ENCODE results near the gene CASP10.
A peak's percentile ranks its signal among the peaks of the same experiment; 100 is the strongest.
"Not testable (repeated sequence)": the region's sequence is repeated elsewhere in the genome, so short reads cannot be mapped to it uniquely, and the experiment has no call there.

CASP10 gene

GRCh38 chr2:201235860-201236811, 53.2 kb downstream of the CASP10 start:
- DNase-seq = peak; percentile 36 to 81

DNA sequence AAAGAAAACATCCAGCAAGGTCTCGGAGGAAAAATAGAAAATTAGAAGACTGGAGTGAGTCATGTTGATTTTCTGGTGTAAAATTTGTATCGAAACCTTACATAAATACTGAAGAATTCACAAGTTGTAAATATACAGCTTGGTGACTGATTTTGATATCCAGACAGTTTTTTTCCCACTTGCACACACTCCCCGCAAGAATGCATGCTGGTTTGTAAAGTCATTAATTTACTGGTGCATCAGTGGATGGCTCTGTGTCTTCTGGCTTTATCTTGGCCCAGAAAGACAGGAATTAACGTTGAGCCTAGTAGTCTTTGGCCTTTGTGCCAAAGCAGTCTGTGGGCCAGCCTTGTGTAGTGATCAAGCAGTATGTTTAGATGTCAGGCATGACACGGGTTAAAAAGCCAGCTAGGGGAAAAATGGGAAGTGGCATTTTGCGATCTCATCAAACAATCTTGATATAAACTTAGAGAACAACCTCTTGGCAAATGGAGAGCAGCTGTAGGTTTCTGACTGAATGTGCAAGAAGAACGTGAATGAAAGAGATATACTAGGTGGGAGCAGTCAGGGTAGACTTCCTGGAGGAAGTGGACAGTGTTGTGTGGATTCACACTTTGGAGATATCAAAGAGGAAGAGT, 54.7 kb downstream of the CASP10 start:
- no peak for DNase-seq

DNA sequence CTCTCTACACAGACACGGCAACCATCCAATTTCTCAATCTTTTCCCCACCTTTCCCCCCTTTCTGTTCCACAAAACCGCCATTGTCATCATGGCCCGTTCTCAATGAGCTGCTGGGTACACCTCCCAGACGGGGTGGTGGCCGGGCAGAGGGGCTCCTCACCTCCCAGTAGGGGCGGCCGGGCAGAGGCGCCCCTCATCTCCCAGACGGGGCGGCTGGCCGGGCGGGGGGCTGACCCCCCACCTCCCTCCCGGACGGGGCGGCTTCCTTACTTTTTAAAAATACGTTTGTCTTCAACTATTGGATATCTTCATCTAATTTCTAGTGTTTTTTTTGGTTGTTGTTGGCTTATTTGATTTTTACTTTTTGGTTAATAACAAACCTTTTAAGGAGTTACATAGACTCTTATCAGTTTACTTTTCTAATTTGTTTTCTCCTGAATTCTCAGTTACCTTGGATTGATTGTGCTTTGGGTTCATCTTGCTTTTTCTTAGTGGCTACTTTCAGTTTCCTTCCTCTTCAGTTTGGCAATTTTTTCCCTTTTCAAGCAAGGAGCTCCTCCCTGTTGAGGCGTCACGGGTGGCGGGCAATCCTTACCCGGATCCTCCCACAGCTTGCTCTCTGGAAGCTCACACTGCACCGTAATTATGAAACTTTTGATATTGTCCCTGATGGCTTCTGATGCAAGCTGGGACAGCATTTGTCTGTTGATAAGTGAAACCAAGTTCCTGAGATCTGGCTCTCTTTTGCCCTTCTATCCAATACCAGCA, 56.4 kb downstream of the CASP10 start:
- DNase-seq = not testable (repeated sequence)

DNA sequence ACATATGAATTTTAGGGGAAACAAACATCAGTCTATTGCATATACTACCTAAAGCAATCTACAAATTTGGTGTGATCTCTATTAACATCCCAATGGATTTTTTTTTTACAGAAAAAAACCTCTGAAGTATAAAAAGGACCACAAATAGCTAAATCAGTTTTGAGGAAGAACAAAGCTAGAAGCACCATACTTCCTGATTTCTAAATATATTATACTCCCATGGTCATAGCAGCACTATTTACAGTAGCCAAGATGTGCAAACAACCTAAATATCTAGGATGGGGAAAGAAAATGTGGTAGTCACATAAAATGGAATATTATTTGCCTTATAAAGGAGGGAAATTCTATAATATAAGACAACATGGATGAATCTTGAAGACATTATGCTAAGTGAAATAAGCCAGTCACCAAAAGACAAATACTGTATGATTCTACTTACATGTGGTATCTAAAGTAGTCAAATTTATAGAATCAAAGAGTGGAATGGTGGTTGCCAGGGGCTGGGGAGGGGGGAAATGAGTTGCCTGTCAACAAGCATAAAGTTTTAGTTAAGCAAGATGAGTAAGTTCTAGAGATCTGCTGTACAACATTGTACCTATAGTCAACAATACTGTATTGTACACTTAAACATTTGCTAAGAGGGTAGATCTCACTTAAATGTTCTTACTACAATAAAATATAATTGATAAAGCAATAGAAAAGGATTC, 59.8 kb downstream of the CASP10 start:
- DNase-seq = no peak

- DNase-seq = no peak
These were observed 61.9 kb downstream of the CASP10 start for GRCh38 chr2:201244829-201245228.

GRCh38 chr2:201246280-201246679, 63.3 kb downstream of the CASP10 start:
- no peak for DNase-seq

GRCh38 chr2:201248288-201248844, 65.4 kb downstream of the CASP10 start:
- no peak for DNase-seq

DNA sequence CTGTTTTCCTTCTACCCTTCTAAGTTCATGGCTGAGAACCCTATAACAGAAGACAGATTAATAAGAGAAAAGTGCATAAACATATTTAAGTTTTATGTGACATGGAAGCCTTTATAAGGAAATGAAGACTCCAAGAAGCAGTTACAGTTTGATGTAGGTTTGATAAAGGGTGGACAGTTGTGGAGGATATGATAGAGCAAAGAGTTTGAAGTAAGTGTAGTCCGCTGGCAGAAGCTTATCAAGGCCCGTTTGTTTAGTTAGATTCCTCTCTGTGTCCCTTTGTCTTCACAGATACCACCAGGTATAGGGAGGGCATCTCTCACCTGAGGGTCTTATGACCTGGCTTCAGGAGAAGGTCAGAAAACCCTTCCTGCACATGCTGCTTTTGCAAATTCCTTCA, 66.9 kb downstream of the CASP10 start:
- DNase-seq = no peak

DNA sequence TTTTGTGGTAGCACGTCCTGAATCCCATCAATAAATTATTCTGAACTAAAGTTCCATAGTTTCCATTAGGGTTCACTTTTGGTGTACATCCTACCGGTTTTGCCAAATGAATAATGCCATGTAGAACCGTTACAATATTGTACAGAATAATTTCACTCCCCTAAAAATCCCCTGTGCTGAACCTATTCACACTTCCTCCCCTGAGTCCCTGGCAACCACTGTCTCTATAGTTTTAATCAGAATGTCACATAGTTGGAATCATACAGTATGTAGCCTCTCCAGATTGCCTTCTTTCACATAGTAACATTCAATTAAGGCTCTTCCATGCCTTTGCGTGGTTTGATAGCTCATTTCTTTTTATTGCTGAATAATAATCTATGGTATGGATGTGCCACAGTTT, 67.8 kb downstream of the CASP10 start:
- no peak for DNase-seq

GRCh38 chr2:201254081-201254730, 71.3 kb downstream of the CASP10 start:
- DNase-seq = no peak

DNA sequence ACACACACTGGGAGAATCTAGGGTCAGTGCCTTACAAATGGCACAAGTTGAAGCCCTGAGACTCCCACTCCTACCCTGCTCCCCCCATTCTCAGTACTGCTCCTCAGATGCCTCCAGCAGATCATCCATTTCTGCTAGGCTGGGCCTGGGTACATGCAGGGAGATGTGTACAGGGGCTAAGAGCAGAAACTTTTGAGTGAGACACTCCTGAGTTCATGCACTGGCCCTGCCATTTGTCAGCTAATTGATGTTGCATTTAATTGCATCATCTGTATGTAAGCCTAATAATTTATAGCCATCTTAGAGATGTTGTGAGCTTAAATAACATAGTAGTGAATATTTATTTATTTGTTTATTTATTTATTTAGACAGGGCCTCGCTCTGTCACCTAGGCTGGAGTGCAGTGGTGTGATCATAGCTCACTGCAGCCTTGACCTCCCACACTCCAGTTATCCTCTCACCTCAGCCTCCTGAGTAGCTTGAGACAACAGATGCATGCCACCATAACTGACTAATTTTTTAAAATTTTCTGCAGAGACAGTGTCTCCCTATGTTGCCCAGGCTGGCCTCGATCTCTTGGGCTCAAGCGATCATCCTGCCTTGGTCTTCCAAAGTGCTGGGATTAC, 72.6 kb downstream of the CASP10 start:
- no peak for DNase-seq

DNA sequence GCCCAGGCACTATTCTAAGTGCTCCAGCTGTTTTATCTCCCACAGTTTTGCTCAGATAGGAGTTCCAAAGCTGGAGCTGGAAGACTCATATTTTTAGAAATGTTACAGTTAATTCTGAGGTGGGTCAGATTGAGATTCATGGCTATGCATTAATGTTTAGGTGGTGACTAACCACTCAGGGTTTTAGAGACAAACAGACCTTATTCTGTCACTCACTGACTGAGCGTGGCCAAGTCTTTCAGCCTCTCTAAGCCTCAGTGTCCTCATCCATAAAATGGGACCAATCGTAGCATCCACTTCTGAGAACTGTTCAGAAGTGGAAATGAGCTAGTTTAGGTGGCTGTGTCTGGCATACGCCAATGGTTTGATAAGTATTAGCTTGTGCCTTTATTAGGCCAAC, 73.1 kb downstream of the CASP10 start:
- no peak for DNase-seq

GRCh38 chr2:201257381-201257955, 74.5 kb downstream of the CASP10 start:
- no peak for DNase-seq

DNA sequence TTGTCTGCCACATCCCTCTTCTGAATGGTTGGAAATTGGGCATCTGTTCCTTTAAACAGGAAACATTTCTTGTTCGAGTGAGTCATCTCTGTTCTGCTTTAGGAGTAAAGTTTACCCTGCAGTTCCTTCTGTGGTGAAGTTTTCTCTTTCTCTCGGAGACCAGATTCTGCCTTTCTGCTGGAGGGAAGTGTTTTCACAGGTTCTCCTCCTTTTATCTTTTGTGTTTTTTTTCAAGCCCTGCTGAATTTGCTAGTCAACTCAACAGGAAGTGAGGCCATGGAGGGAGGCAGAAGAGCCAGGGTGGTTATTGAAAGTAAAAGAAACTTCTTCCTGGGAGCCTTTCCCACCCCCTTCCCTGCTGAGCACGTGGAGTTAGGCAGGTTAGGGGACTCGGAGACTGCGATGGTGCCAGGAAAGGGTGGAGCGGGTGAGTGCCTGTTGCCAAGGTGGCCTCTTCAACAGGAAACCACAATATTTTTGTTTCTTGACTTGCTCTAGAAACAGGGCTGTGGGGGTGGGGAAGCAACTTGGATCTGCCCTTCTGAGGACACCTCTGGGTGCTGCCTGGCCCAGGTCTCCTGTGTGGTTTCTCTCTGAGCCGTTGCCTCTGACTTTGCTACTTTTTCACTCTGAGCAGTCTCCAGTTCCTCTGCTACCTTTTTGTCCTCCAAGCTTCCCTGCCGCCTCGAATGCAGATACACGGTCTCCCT, 75.2 kb downstream of the CASP10 start:
- no peak for DNase-seq

DNA sequence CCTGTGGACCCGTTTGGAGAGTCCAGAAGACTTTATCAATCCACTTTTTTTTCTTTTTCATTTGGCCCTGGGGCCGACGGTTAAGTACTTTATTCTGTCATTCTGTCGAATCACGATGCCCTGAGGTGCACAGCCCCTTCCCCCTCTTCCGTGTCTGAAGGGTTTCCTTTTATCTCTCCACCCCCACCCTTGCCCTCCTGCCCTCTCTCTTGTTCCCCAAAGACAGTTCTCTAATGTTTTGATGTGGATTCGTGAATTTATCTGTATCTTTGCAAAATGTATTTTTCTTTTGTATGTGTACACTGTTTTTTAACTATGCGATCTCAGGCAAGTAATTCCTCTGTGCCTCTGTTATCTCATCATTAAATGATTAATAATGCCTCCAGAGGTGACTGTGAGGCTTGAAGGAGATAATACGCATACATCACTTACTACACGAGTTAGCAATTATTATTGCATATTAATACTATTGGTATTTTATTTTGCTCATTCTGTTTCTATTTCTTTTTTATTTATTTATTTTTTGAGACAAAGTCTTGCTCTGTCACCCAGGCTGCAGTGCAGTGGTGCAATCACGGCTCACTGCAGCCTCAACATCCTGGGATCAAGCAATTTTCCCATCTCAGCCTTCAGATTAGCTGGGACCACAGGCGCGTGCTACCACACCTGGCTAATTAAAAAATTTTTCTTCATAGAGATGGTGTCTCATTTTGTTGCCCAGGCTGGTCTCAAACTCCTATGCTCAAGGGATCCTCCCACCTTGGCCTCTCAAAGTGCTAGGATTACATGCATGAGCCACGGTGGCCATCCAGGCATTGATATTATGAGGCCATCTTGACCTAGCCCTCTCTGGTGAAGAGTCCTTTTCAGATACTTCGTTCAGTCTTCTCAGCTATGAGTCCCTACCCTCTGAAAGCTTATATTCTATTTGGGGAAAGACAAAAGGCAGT, 76.0 kb downstream of the CASP10 start:
- no peak for DNase-seq

DNA sequence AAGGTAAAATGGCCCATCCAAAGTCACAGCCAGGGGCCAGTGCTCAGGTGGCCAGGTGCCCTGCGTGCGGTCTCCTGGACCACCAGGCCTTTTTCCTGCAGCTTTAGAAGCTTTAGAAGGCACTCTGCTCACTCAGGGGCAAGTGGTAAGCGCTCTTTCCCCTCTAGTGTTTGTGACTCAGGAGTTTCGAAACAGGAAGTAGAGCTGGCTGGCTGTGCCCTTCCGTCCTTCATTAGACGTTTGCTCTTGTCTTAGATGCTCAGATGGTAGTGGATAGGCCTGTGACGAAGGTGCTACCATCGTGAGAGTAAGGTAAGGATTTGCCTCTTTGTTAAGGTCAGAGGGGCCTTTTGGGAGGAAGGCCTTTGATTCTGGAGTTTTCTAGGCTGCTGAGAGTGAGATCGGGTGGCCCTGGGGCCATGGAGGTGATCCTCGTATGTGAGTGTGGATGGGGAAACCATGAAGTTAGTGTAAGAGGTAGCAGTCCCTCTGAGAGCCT, 77.4 kb downstream of the CASP10 start, which contains the start of gene CASP8:
Gene CASP8, plus strand, starts transcription at position 235 of the 499 bp plus-strand sequence. CDS start 5,951 bp downstream, outside the sequence.
- DNase-seq = no peak

GRCh38 chr2:201261471-201261870, 78.5 kb downstream of the CASP10 start:
- DNase-seq = no peak

DNA sequence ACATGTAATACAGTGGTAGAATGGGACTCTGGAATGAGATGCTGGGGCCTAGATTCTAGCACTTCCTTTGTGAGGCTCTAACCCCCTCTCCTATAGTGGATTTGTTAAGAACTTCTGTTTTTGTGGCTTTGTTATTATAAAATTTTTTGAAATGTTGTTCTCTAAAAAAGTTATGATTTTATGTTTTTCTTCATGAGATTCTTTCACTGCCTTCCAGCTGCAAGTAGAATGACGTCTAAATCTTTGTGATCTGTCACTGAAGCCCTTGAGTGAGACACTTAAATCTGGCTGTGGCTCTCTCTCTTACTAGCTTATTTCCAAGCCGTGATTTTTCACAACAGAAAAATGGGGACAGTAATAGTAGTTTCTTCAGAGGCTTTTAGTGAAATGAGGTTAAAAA, 79.0 kb downstream of the CASP10 start:
- no peak for DNase-seq

GRCh38 chr2:201262718-201263117, 79.8 kb downstream of the CASP10 start:
- DNase-seq = no peak

Measured in NCI-H446 (cell line).